Karpas-422 (cell line): ENCODE measurements around the gene APOA5. TPM values are rescaled to one million over a fixed set of nuclear protein-coding genes. Genes with fewer than 3 reads are reported as not detected.

Experiments
- DNase-seq: peaks from one replicate; pipeline ENCODE4 v3.0.0-alpha.2; 2015
- H2AFZ ChIP-seq: fragments of 200-600 bp; sonication (generic); 2 replicates; pipeline ENCODE4 v1.6.1; 2014; ENCODE audit warnings: antibody characterized with exemption, low read length, mixed read lengths
- H3K27ac ChIP-seq: fragments of 200-600 bp; sonication (generic); 2 replicates; pipeline ENCODE4 v1.5.1; 2014; ENCODE audit warnings: mild to moderate bottlenecking, low read length, moderate library complexity
- H3K27me3 ChIP-seq: fragments of 200-600 bp; sonication (generic); 2 replicates; pipeline ENCODE4 v1.6.1; 2014; ENCODE audit warnings: low read length, mixed read lengths
- H3K36me3 ChIP-seq: fragments of 200-600 bp; sonication (generic); 2 replicates; pipeline ENCODE4 v1.6.1; 2014; ENCODE audit warnings: low read length, mixed read lengths; ENCODE audit not compliant: insufficient read depth
- H3K4me1 ChIP-seq: fragments of 200-600 bp; sonication (generic); 2 replicates; pipeline ENCODE4 v1.6.1; 2014; ENCODE audit warnings: mild to moderate bottlenecking, low read length, mixed read lengths
- H3K4me2 ChIP-seq: fragments of 200-600 bp; sonication (generic); 2 replicates; pipeline ENCODE4 v1.6.1; 2014; ENCODE audit warnings: low read length, low read depth, mild to moderate bottlenecking; ENCODE audit not compliant: poor library complexity, severe bottlenecking
- H3K4me3 ChIP-seq: fragments of 200-600 bp; sonication (generic); 2 replicates; pipeline ENCODE4 v1.5.1; 2014; ENCODE audit warnings: mild to moderate bottlenecking, antibody characterized with exemption, low read length, mixed read lengths
- H3K79me2 ChIP-seq: fragments of 200-600 bp; sonication (generic); 2 replicates; pipeline ENCODE4 v1.6.1; 2014; ENCODE audit warnings: mild to moderate bottlenecking, low read length, mixed read lengths
- H3K9ac ChIP-seq: fragments of 200-600 bp; sonication (generic); 2 replicates; pipeline ENCODE4 v1.6.0; 2014; ENCODE audit warnings: low read length
- H3K9me2 ChIP-seq: fragments of 200-600 bp; sonication (generic), shearing (Covaris generic); replicated peaks from 2 replicates; pipeline ENCODE4 v1.6.0; 2014; ENCODE audit warnings: mild to moderate bottlenecking, low read length, moderate library complexity; ENCODE audit not compliant: insufficient read depth
- H3K9me3 ChIP-seq: fragments of 300-700, 200-600 bp; sonication (generic); 2 replicates; pipeline ENCODE4 v1.6.1; 2014; ENCODE audit warnings: low read length, mixed read lengths
- H4K20me1 ChIP-seq: fragments of 200-600 bp; sonication (generic); 2 replicates; pipeline ENCODE4 v1.6.1; 2014; ENCODE audit warnings: mild to moderate bottlenecking, antibody characterized with exemption, low read length, low read depth; ENCODE audit not compliant: insufficient read depth
- total RNA-seq: library from RNA; depleted of rRNA; stranded (reverse); fragments of >200 nt; shearing (Covaris generic); gene quantifications from 2 replicates; pipeline ENCODE4 v1.2.3, GENCODE V29; 2014; ENCODE audit warnings: low replicate concordance

The APOA5 gene
- total RNA-seq, 1 experiment from 2014 or later, result not detected

- Histone ChIP-seq H3K9me2 (no peaks in the 10 kb centered on the region), H3K4me2 (no peak within 1 kb of the TSS), H2AFZ (no peak within 1 kb of the TSS), H3K27me3 (no peaks in the 10 kb centered on the region), H3K36me3 (no peaks in the 10 kb centered on the region), H4K20me1 (no peaks in the 10 kb centered on the region), H3K79me2 (no peaks in the 10 kb centered on the region), H3K27ac (no peak within 1 kb of the TSS), H3K4me1 (no peaks in the 10 kb centered on the region), H3K9ac (no peak within 1 kb of the TSS), H3K9me3 (no peaks in the 10 kb centered on the region), H3K4me3 (no peak within 1 kb of the TSS)
- no peak for DNase-seq
Measured at GRCh38 chr11:116829525-116830183, 38.0 kb upstream of the APOA5 start, which contains the start of gene APOC3. Gene APOC3, plus strand, starts transcription at chr11:116829907. Its CDS starts 676 bp downstream, at chr11:116830583.

- H3K4me1 ChIP-seq, result no peaks in the 10 kb centered on the region
- H3K9me2 ChIP-seq, result no peaks in the 10 kb centered on the region
- no peaks in the 10 kb centered on the region for H3K36me3 ChIP-seq
- H3K4me2 ChIP-seq, result no peak overlapping the region
- H2AFZ ChIP-seq, result no peak overlapping the region
- no peaks in the 10 kb centered on the region for H3K9me3 ChIP-seq
- H3K9ac ChIP-seq, result no peak overlapping the region
- H3K79me2 ChIP-seq, result no peaks in the 10 kb centered on the region
- H4K20me1 ChIP-seq, result no peaks in the 10 kb centered on the region
- no peak for DNase-seq
- no peak overlapping the region for H3K4me3 ChIP-seq
- H3K27me3 ChIP-seq, result no peaks in the 10 kb centered on the region
- no peak overlapping the region for H3K27ac ChIP-seq
Measured at GRCh38 chr11:116828632-116829524, 37.2 kb upstream of the APOA5 start.

DNA sequence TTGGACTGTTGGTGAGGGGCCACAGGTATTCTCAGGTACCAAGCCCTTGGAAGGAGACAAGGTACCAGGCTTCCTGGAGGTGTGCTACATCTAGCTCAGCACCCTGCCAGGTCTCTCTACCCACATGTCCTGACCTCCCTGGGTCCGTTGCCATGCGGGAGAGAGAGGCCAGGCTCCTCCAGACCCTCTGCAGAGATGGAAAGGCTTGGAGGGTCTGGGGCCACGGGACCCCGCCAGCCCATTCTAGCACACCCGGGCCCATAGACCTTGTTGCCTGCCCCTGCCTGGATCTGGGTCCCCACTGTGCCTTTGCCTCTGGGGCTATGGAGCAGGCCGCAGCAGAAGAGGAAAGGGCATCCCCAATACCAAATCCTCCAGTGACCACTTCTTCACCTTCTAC is 35.8 kb upstream of the APOA5 start:
- H3K27ac ChIP-seq, result no peak overlapping the region
- no peaks in the 10 kb centered on the region for H3K4me1 ChIP-seq
- no peak overlapping the region for H3K9ac ChIP-seq
- H2AFZ ChIP-seq, result no peak overlapping the region
- H3K9me3 ChIP-seq, result no peaks in the 10 kb centered on the region
- no peak overlapping the region for H3K4me2 ChIP-seq
- no peaks in the 10 kb centered on the region for H3K36me3 ChIP-seq
- H3K4me3 ChIP-seq, result no peak overlapping the region
- no peaks in the 10 kb centered on the region for H4K20me1 ChIP-seq
- no peak for DNase-seq
- no peaks in the 10 kb centered on the region for H3K9me2 ChIP-seq
- H3K27me3 ChIP-seq, result no peaks in the 10 kb centered on the region
- no peaks in the 10 kb centered on the region for H3K79me2 ChIP-seq

DNA sequence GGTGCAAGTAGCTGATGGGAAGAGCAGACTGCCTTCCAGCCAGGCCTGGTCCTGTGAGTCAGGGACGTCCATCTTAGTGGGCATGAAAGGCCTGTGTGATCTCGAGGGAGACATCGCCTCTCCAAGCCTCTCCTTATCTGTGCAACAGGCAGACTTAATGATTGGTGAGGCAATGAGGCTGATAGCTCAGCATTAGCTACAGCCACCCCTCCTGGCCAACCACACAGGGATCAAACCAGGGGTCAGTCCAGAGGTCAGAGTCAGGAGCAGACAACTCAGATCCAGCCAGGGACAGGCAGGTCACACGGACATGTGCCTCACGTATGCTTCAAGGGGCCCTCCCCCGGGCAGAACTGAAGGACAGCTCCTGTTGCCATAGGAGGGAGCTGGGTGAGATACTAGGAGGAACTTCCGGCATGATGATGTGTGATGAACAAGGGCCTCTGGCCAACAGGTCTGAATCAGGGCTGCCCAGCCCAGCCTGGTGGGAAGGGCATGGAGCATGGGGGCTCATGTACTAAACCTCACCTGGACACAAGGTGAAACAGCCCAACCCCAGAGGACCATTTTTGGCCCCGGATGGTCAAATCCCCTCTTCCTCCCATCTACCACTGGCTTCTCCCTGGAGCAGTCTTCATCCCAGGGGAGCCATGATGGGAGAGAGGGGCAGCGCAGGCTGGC is 35.2 kb upstream of the APOA5 start:
- no peaks in the 10 kb centered on the region for H3K9me3 ChIP-seq
- no peaks in the 10 kb centered on the region for H3K27me3 ChIP-seq
- H2AFZ ChIP-seq, result no peak overlapping the region
- H3K36me3 ChIP-seq, result no peaks in the 10 kb centered on the region
- no peaks in the 10 kb centered on the region for H4K20me1 ChIP-seq
- no peak overlapping the region for H3K4me3 ChIP-seq
- no peak overlapping the region for H3K27ac ChIP-seq
- DNase-seq, result no peak
- no peaks in the 10 kb centered on the region for H3K4me1 ChIP-seq
- no peak overlapping the region for H3K9ac ChIP-seq
- H3K4me2 ChIP-seq, result no peak overlapping the region
- no peaks in the 10 kb centered on the region for H3K79me2 ChIP-seq
- no peaks in the 10 kb centered on the region for H3K9me2 ChIP-seq

GRCh38 chr11:116825854-116826750 is 34.4 kb upstream of the APOA5 start:
- Histone ChIP-seq H3K9ac (no peak overlapping the region), H4K20me1 (no peaks in the 10 kb centered on the region), H3K36me3 (no peaks in the 10 kb centered on the region), H3K27me3 (no peaks in the 10 kb centered on the region), H3K79me2 (no peaks in the 10 kb centered on the region), H3K4me2 (no peak overlapping the region), H3K9me3 (no peaks in the 10 kb centered on the region), H3K4me1 (no peaks in the 10 kb centered on the region), H3K4me3 (no peak overlapping the region), H3K9me2 (no peaks in the 10 kb centered on the region), H2AFZ (no peak overlapping the region), H3K27ac (no peak overlapping the region)
- DNase-seq, result no peak

GRCh38 chr11:116825434-116825833 is 33.8 kb upstream of the APOA5 start:
- no peaks in the 10 kb centered on the region for H3K79me2 ChIP-seq
- no peaks in the 10 kb centered on the region for H3K9me2 ChIP-seq
- H3K27ac ChIP-seq, result no peak overlapping the region
- H2AFZ ChIP-seq, result no peak overlapping the region
- H3K4me3 ChIP-seq, result no peak overlapping the region
- no peak overlapping the region for H3K9ac ChIP-seq
- no peaks in the 10 kb centered on the region for H4K20me1 ChIP-seq
- no peaks in the 10 kb centered on the region for H3K9me3 ChIP-seq
- no peaks in the 10 kb centered on the region for H3K4me1 ChIP-seq
- H3K36me3 ChIP-seq, result no peaks in the 10 kb centered on the region
- no peak for DNase-seq
- H3K27me3 ChIP-seq, result no peaks in the 10 kb centered on the region
- no peak overlapping the region for H3K4me2 ChIP-seq

- H2AFZ ChIP-seq, result no peak within 1 kb of the TSS
- no peak within 1 kb of the TSS for H3K27ac ChIP-seq
- no peaks in the 10 kb centered on the region for H3K36me3 ChIP-seq
- no peak within 1 kb of the TSS for H3K4me2 ChIP-seq
- H3K9ac ChIP-seq, result no peak within 1 kb of the TSS
- no peaks in the 10 kb centered on the region for H4K20me1 ChIP-seq
- H3K79me2 ChIP-seq, result no peaks in the 10 kb centered on the region
- no peaks in the 10 kb centered on the region for H3K4me1 ChIP-seq
- no peaks in the 10 kb centered on the region for H3K27me3 ChIP-seq
- H3K9me2 ChIP-seq, result no peaks in the 10 kb centered on the region
- no peak for DNase-seq
- H3K9me3 ChIP-seq, result no peaks in the 10 kb centered on the region
- no peak within 1 kb of the TSS for H3K4me3 ChIP-seq
Measured at GRCh38 chr11:116823031-116823843, 31.6 kb upstream of the APOA5 start, which contains the start of gene APOA4. Gene APOA4, minus strand, starts transcription at chr11:116823304. Its CDS starts 113 bp downstream, at chr11:116823191.
